Stomach (tissue), 19 donors: Measurements from ENCODE around the gene R3HCC1L. TPM values are rescaled to one million over a fixed set of nuclear protein-coding genes. Genes with fewer than 3 reads are reported as not detected.

ENCODE experiments used
- DNase-seq, 2 donors: peaks; one replicate each; pipeline versions ENCODE4 v3.0.0 to v3.0.0-alpha.2; 2013 to 2019
- H3K27ac ChIP-seq, 5 donors: fragments of 200-600 bp in 4 of 5; sonication (generic) in 4 of 5; one replicate each; pipeline ENCODE4 v1.5.1; 2013 to 2019; ENCODE audit warnings: mild to moderate bottlenecking in 1 of 5, moderate library complexity in 1 of 5
- H3K27me3 ChIP-seq, 3 donors: fragments of 200-600 bp; sonication (generic); one replicate each; pipeline ENCODE4 v1.5.1; 2017 to 2019; ENCODE audit warnings: mixed run types in 1 of 3
- H3K36me3 ChIP-seq, 4 donors: fragments of 200-600 bp; sonication (generic); 1 replicate in 3 of 4; 2 replicates in 1 of 4; pipeline ENCODE4 v1.5.1; 2016 to 2019
- H3K4me1 ChIP-seq, 4 donors: fragments of 200-600 bp; sonication (generic); one replicate each; pipeline ENCODE4 v1.5.1; 2016 to 2019
- H3K4me3 ChIP-seq, 4 donors: fragments of 200-600 bp; sonication (generic) in 3 of 4; one replicate each; pipeline ENCODE4 v1.5.1; 2016 to 2019; ENCODE audit warnings: mild to moderate bottlenecking in 1 of 4
- H3K9me3 ChIP-seq, 4 donors: fragments of 200-600 bp; sonication (generic); one replicate each; pipeline ENCODE4 v1.5.1; 2016 to 2019
- EP300 ChIP-seq: sonication (generic); formaldehyde crosslinking; IDR thresholded peaks from one replicate; pipeline ENCODE4 v1.6.1; 2017; ENCODE audit warnings: antibody characterized with exemption
- POLR2A ChIP-seq, 4 donors: fragments of 450-650 bp; IDR thresholded peaks; one replicate each; pipeline ENCODE4 v1.6.1; 2016; ENCODE audit warnings: antibody characterized with exemption in 4 of 4, control low read depth in 2 of 4, mild to moderate bottlenecking in 1 of 4, moderate library complexity in 1 of 4
- POLR2AphosphoS5 ChIP-seq, 3 donors: sonication (generic); formaldehyde crosslinking; IDR thresholded peaks; one replicate each; pipeline ENCODE4 v1.6.1; 2016; ENCODE audit warnings: antibody characterized with exemption in 3 of 3
- WGBS, 5 donors: extraction: QIAGEN DNeasy Blood & Tissue Kit in 3 of 5; methylation state at CpG; one replicate each; pipeline versions ENCODE4 v1.1.5 to v1.1.7; 2013 to 2018; 5-methylcytosine and 5-hydroxymethylcytosine counted together
- intact Hi-C: fragments of 100-400 bp; cut with DNase I; formaldehyde crosslinking; loops from one replicate; pipeline ENCODE4 v1.15.1; 2023; ENCODE audit warnings: low total_unique reads
- long read RNA-seq, 10 donors: transcript quantifications; one replicate each; lab custom pipeline, GENCODE V29; 2026
- polyA plus RNA-seq, 3 donors: library from polyadenylated mRNA; stranded (reverse); fragments of 200-250 nt; gene quantifications; one replicate each; pipeline ENCODE4 v1.2.3, GENCODE V29; 2013
- total RNA-seq, 5 donors: library from RNA; depleted of rRNA; stranded (reverse); fragments of >200 nt; gene quantifications; one replicate each; pipeline versions ENCODE4 v1.1.0 to v1.2.3, GENCODE V29; 2014 to 2016
- TF ChIP-seq, protein P1 (sequence below), 7 experiments: fragments of 450-650 bp in 4 of 7; fragments of 200-600 bp in 3 of 7; sonication (generic) in 3 of 7; IDR thresholded peaks; one replicate each; pipeline ENCODE4 v1.5.1; 2016 to 2019; ENCODE audit warnings: antibody characterized with exemption in 7 of 7, control low read depth in 2 of 7, mild to moderate bottlenecking in 1 of 7
- donor health status: healthy with polysubstance abuse.
- donor health status: Bipolar disorder and iron deficiency.
- donor health status: healthy.

R3HCC1L gene
- total RNA-seq (10 to 100 TPM; 14.0 to 97.6 (median 18.3) TPM), polyA plus RNA-seq (10 to 100 TPM in 1 of 3 donors, 1 to 10 TPM in 2; 7.3 to 11.0 (median 7.6) TPM)
- long read RNA-seq, donor 1, result 0 reads
- long read RNA-seq, donor 2, result 0 reads
- long read RNA-seq, donor 3, result 0 reads
- long read RNA-seq, donor 4, result 0 reads
- long read RNA-seq, donor 5, result 0 reads
- long read RNA-seq, donor 6, result 0 reads
- long read RNA-seq, donor 7, result 0 reads
- long read RNA-seq, donor 8, result 0 reads
- long read RNA-seq, donor 9, result 0 reads
- long read RNA-seq, donor 10, result 0 reads

DNA sequence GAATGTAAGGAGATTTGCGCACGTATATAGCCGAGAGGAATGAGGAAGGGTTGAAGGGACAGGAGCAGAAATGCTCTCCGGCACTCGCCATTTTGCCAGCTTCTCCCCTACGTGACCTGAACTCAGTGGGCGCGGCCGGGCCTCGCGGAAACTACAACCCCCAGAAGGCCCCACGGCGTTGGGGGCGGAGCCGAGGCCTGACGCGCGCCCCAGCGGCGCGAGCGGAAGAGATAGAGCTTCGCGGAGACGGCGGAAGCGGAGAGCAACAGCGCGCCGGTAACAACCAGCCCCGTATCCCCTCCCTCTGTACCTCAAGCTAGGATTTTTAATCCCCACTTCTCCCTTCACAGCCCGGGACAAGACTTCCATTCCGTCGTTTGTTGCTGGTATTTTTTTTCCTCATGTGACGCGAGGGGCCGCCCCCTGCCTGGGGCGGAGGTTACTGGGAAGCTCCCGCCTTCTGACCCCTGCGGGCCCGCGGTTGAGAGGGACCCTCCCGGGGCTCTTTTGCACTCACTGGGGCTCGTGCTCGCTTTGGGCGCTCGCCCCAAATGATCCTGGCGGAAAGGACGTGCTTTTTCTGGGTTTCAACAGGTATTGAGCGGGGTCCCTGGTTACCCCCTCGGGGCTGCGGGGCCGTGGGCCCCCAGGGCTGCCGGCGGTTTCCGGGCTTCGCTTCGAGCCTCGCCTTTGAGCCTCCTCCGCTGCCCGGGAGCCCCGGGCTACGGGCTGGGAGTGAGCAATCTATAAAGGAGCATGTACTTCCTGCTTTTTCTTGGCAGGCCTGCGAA is at the start of gene R3HCC1L:
Gene R3HCC1L (plus strand): TSS at position 227 of the 791 bp plus-strand sequence. CDS start 73,458 bp downstream, outside the sequence.
- 0 to 1% (median 1%) methylated on average over 38 to 64 of the region's 64 CpGs for WGBS, 5 donors
- intact Hi-C loops, result no loop called here
- peaks cover 4 to 39% (median 26%) of the 10 kb centered on the region in 4 donors for H3K4me1 ChIP-seq
- TF ChIP-seq POLR2A (IDR thresholded peaks at IDR 0.05) (peak in 1 of 4 donors; percentile 79), EP300 (no peak), POLR2AphosphoS5 (IDR thresholded peaks at IDR 0.05) (peak; percentile 26 to 95 (median 93))
- TF ChIP-seq, protein P1, sequence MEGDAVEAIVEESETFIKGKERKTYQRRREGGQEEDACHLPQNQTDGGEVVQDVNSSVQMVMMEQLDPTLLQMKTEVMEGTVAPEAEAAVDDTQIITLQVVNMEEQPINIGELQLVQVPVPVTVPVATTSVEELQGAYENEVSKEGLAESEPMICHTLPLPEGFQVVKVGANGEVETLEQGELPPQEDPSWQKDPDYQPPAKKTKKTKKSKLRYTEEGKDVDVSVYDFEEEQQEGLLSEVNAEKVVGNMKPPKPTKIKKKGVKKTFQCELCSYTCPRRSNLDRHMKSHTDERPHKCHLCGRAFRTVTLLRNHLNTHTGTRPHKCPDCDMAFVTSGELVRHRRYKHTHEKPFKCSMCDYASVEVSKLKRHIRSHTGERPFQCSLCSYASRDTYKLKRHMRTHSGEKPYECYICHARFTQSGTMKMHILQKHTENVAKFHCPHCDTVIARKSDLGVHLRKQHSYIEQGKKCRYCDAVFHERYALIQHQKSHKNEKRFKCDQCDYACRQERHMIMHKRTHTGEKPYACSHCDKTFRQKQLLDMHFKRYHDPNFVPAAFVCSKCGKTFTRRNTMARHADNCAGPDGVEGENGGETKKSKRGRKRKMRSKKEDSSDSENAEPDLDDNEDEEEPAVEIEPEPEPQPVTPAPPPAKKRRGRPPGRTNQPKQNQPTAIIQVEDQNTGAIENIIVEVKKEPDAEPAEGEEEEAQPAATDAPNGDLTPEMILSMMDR (IDR thresholded peaks at IDR 0.05), result peak in 1 of 7 experiments; percentile 22
- DNase-seq, result peak; percentile 91 to 96
- H3K27ac ChIP-seq, result peak within 1 kb of the TSS; percentile 91 to 96 (median 95)
- no peaks in the 10 kb centered on the region for H3K36me3 ChIP-seq
- no peaks in the 10 kb centered on the region for H3K27me3 ChIP-seq
- no peaks in the 10 kb centered on the region for H3K9me3 ChIP-seq
- peak within 1 kb of the TSS; percentile 78 to 93 (median 88) for H3K4me3 ChIP-seq

DNA sequence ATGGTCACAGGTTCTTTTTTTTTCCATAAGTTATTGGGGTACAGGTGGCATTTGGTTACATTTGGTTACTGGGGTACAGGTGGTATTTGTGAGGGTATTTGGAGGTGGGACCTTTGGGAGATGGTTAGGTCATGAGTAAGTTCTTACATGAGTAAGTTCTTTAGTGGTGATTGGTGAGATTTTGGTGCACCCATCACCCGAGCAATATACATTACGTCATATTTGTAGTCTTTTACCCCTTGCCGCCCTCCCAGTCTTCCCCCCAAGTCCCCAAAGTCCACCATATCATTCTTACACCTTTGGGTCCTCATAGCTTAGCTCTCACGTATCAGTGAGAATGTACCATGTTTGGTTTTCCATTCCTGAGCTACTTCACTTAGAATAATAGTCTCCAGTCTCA is 49.2 kb upstream of the R3HCC1L start:
- Histone ChIP-seq H3K4me1 (no peaks in the 10 kb centered on the region), H3K36me3 (no peaks in the 10 kb centered on the region), H3K4me3 (no peak overlapping the region), H3K27me3 (peaks cover 0 to 55% (median 10%) of the 10 kb centered on the region in 3 donors), H3K27ac (no peak overlapping the region), H3K9me3 (no peaks in the 10 kb centered on the region)
- intact Hi-C loops, result no loop called here
- TF ChIP-seq EP300, result no peak
- no peak for TF ChIP-seq POLR2AphosphoS5 (IDR thresholded peaks at IDR 0.05)
- TF ChIP-seq POLR2A (IDR thresholded peaks at IDR 0.05), result no peak
- TF ChIP-seq, protein P1 (IDR thresholded peaks at IDR 0.05), result no peak
- no peak for DNase-seq
- WGBS, 5 donors, result 80 to 87% (median 81%) methylated on average over 4 of the region's 4 CpGs

DNA sequence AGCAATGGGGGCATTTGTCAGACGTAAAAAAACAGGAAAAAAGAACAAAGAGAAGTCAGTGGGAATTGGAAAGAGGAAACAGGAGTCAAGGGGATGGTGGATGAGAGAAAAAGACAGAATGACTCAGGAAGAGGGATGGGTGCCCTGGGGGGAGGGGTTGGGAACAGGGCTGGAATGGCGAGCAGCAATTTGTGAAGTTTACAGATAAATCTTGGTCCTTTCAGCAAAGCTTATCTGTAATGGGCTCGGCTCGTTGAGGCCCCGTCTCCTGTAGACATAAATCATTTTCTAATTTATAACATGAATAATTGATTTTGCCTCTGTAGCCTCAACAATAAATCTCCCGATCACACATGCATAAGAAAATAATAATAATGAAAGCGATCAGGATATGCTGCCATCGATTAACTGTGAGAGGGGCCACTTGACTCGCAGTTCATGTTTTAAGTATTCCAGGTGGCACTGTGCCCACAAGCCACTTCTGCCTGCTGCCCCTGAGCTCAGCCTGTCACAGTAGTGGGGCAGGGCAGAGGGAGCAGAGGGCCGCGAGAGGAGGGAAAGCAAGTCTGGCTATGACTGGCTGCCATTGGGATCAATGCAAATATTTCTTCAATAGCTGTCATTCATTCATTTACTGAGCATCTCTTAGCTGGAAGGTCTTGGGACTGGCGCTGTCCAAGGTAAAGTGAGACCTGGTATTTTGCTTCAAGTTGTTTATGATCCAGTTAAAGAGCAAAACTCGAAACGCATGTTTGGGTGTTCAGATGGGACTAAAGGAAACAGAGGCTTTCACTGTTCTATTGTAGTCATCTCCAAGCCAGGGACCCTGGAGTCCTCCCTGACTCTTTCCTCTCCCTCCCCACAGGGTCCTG is 47.4 kb upstream of the R3HCC1L start:
- H3K27ac ChIP-seq, result no peak overlapping the region
- no peaks in the 10 kb centered on the region for H3K36me3 ChIP-seq
- TF ChIP-seq POLR2AphosphoS5 (IDR thresholded peaks at IDR 0.05) (no peak), EP300 (no peak), POLR2A (IDR thresholded peaks at IDR 0.05) (no peak)
- TF ChIP-seq, protein P1 (IDR thresholded peaks at IDR 0.05), result no peak
- peak in 1 of 2 donors; percentile 4 for DNase-seq
- no peaks in the 10 kb centered on the region for H3K4me1 ChIP-seq
- no peaks in the 10 kb centered on the region for H3K9me3 ChIP-seq
- H3K27me3 ChIP-seq, result peaks cover 0 to 44% (median 10%) of the 10 kb centered on the region in 3 donors
- 56 to 66% (median 58%) methylated on average over 14 of the region's 14 CpGs for WGBS, 5 donors
- H3K4me3 ChIP-seq, result no peak overlapping the region
- intact Hi-C loops, result no loop called here
